Smooth muscle cell (in vitro differentiated cells): ENCODE measurements around the gene CCDC97. TPM values are rescaled to one million over a fixed set of nuclear protein-coding genes. Genes with fewer than 3 reads are reported as not detected.

Experiments
- DNase-seq: peaks from one replicate; lab custom pipeline; 2025; ENCODE audit not compliant: unreplicated experiment; lab: John Stamatoyannopoulos, UW
- H2AFZ ChIP-seq: fragments of 200-600 bp; sonication (generic); 2 replicates; pipeline ENCODE4 v1.6.0; 2016; ENCODE audit warnings: antibody characterized with exemption, low read depth, mild to moderate bottlenecking
- H3F3A ChIP-seq: fragments of 200-600 bp; sonication (generic); 2 replicates; pipeline ENCODE4 v1.6.0; 2017; ENCODE audit warnings: antibody characterized with exemption, low read depth
- H3K27ac ChIP-seq: fragments of 200-600 bp; sonication (generic); 2 replicates; pipeline ENCODE4 v1.5.1; 2016; ENCODE audit warnings: low read depth, mild to moderate bottlenecking
- H3K27me3 ChIP-seq: fragments of 200-600 bp; sonication (generic); 2 replicates; pipeline ENCODE4 v1.6.1; 2016; ENCODE audit warnings: low read depth, mild to moderate bottlenecking
- H3K36me3 ChIP-seq: fragments of 200-600 bp; sonication (generic); 2 replicates; pipeline ENCODE4 v1.5.1; 2016; ENCODE audit warnings: low read depth
- H3K4me1 ChIP-seq: fragments of 200-600 bp; sonication (generic); 2 replicates; pipeline ENCODE4 v1.5.1; 2016; ENCODE audit warnings: low read depth
- H3K4me2 ChIP-seq: fragments of 200-600 bp; sonication (generic); 2 replicates; pipeline ENCODE4 v1.6.0; 2016; ENCODE audit warnings: mild to moderate bottlenecking
- H3K4me3 ChIP-seq: fragments of 200-600 bp; sonication (generic); 2 replicates; pipeline ENCODE4 v1.5.1; 2016; ENCODE audit warnings: mild to moderate bottlenecking
- H3K79me2 ChIP-seq: fragments of 200-600 bp; sonication (generic); 2 replicates; pipeline ENCODE4 v1.6.0; 2016; ENCODE audit warnings: low read depth, mild to moderate bottlenecking
- H3K9ac ChIP-seq: fragments of 200-600 bp; sonication (generic); 2 replicates; pipeline ENCODE4 v1.6.0; 2016; ENCODE audit warnings: low read depth
- H3K9me3 ChIP-seq: fragments of 200-600 bp; sonication (generic); replicated peaks from 2 replicates; pipeline ENCODE4 v1.5.1; 2016; ENCODE audit warnings: low read depth
- H4K20me1 ChIP-seq: fragments of 200-600 bp; sonication (generic); 2 replicates; pipeline ENCODE4 v1.6.0; 2016; ENCODE audit warnings: low read depth
- CTCF ChIP-seq: fragments of 200-600 bp; sonication (generic); IDR thresholded peaks from 2 replicates; pipeline ENCODE4 v1.5.1; 2017; ENCODE audit warnings: borderline replicate concordance, mild to moderate bottlenecking, antibody characterized with exemption; ENCODE audit not compliant: insufficient read depth, poor library complexity, severe bottlenecking
- WGBS: methylation state at CpG from one replicate; pipeline ENCODE4 v1.1.7; 2016; ENCODE audit warnings: low lambda C conversion rate; 5-methylcytosine and 5-hydroxymethylcytosine counted together
- polyA plus RNA-seq: library from polyadenylated mRNA; unstranded; fragments of >200 nt; fragmentation: Nextera tagmentation; extraction: Ambion mirVana; gene quantifications from 2 replicates; pipeline ENCODE4 v1.2.1, GENCODE V29; 2016
- total RNA-seq: library from RNA; depleted of rRNA; stranded (reverse); fragments of >200 nt; gene quantifications from 2 replicates; pipeline ENCODE4 v1.2.3, GENCODE V29; 2014

Gene CCDC97
- total and polyA plus RNA-seq, 2 experiments from 2014 or later: 7.5 to 18.2 TPM

- DNase-seq: no peak
- 95% methylated on average over 6 of the region's 6 CpGs for WGBS
- H3K36me3 ChIP-seq: peaks cover 24% of the 10 kb centered on the region
- peak overlapping the region; percentile 99 for H3K27ac ChIP-seq
- peaks cover 49% of the 10 kb centered on the region for H3F3A ChIP-seq
- H3K79me2 ChIP-seq: peaks cover 9% of the 10 kb centered on the region
- TF ChIP-seq CTCF: no peak
- no peak overlapping the region for H3K4me3 ChIP-seq
- no peaks in the 10 kb centered on the region for H3K27me3 ChIP-seq
- no peaks in the 10 kb centered on the region for H3K9me3 ChIP-seq
- H4K20me1 ChIP-seq: peaks cover 53% of the 10 kb centered on the region
- H3K9ac ChIP-seq: peak overlapping the region; percentile 94
- H3K4me2 ChIP-seq: no peak overlapping the region
- no peaks in the 10 kb centered on the region for H3K4me1 ChIP-seq
- H2AFZ ChIP-seq: no peak overlapping the region
These were observed 9.4 kb upstream of the CCDC97 start for GRCh38 chr19:41300555-41300954.

- H3K4me3 ChIP-seq: no peak overlapping the region
- no peaks in the 10 kb centered on the region for H3K27me3 ChIP-seq
- H3K36me3 ChIP-seq: peaks cover 20% of the 10 kb centered on the region
- H3K4me1 ChIP-seq: no peaks in the 10 kb centered on the region
- H3K79me2 ChIP-seq: peaks cover 9% of the 10 kb centered on the region
- no peaks in the 10 kb centered on the region for H3K9me3 ChIP-seq
- H3K4me2 ChIP-seq: no peak overlapping the region
- no peak overlapping the region for H3K27ac ChIP-seq
- DNase-seq: no peak
- no peak overlapping the region for H3K9ac ChIP-seq
- TF ChIP-seq CTCF: no peak
- no peak overlapping the region for H2AFZ ChIP-seq
- H4K20me1 ChIP-seq: peaks cover 33% of the 10 kb centered on the region
- peaks cover 41% of the 10 kb centered on the region for H3F3A ChIP-seq
- 95% methylated on average over 21 of the region's 21 CpGs for WGBS
These were observed 7.2 kb upstream of the CCDC97 start for GRCh38 chr19:41302624-41303351.

GRCh38 chr19:41303954-41304353 is 6.0 kb upstream of the CCDC97 start:
- TF ChIP-seq CTCF: no peak
- Histone ChIP-seq H2AFZ (no peak overlapping the region), H3K4me1 (peaks cover 4% of the 10 kb centered on the region), H3K9me3 (no peaks in the 10 kb centered on the region), H3K4me2 (no peak overlapping the region), H3K27ac (no peak overlapping the region), H3K4me3 (no peak overlapping the region), H3K27me3 (no peaks in the 10 kb centered on the region), H3K79me2 (peaks cover 9% of the 10 kb centered on the region), H3K9ac (no peak overlapping the region), H3F3A (peaks cover 45% of the 10 kb centered on the region), H4K20me1 (peaks cover 28% of the 10 kb centered on the region), H3K36me3 (peaks cover 20% of the 10 kb centered on the region)
- 98% methylated on average over 14 of the region's 14 CpGs for WGBS
- DNase-seq: no peak
